Measurements from ENCODE around the gene CPVL. TPM values are rescaled to one million over a fixed set of nuclear protein-coding genes. Genes with fewer than 3 reads are reported as not detected.

The CPVL gene
- total RNA-seq, 2 donors from 2014 or later: 32.4 to 53.3 TPM

DNA sequence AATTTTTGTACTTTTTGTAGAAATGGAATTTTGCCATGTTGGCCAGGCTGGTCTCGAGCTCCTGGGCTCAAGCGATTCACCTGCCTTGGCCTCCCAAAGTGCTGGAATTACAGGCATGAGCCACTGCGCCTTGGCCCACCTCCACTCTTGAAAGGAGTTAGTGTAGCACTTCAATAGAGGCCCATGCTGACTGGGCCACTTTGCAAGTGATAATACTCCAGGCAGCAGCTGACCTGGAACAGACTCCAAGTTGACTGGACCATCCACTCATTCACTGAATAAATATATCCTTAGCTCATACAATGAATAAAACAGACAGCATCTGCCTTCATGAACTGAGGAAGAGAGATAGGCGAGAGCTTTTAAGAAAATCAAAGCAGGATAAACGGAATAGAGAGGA, 14.7 kb downstream of the CPVL start:
- no peak overlapping the region for H3K27ac Mint-ChIP-seq
- H3K4me1 Mint-ChIP-seq: peaks cover 20% of the 10 kb centered on the region
- H3K36me3 ChIP-seq (ENCODE audit: control insufficient read depth, insufficient read depth, low read length): no peaks in the 10 kb centered on the region
- H3K4me1 ChIP-seq (ENCODE audit: control insufficient read depth, insufficient read depth, low read length): no peaks in the 10 kb centered on the region
- H3K9me3 ChIP-seq (ENCODE audit: control insufficient read depth, low read length): no peaks in the 10 kb centered on the region
- peaks cover 8% of the 10 kb centered on the region for H3K27me3 Mint-ChIP-seq (ENCODE audit: insufficient read depth)
- 94 to 100% methylated on average over 2 to 5 of the region's 5 CpGs for WGBS, 2 experiments (ENCODE audit: insufficient coverage in 1 of 2, insufficient read length in 1 of 2)
- peaks cover 9% of the 10 kb centered on the region for H3K9me3 Mint-ChIP-seq
- H3K27me3 ChIP-seq (ENCODE audit: control insufficient read depth, insufficient read depth, low read length, poor library complexity, severe bottlenecking): peaks cover 12% of the 10 kb centered on the region
- no peak overlapping the region for H3K4me3 ChIP-seq (ENCODE audit: low read length)
- H3K9ac ChIP-seq (ENCODE audit: extremely low read depth, low read length, poor library complexity, severe bottlenecking): no peak overlapping the region
- no peak for DNase-seq
- no peaks in the 10 kb centered on the region for H3K36me3 Mint-ChIP-seq (ENCODE audit: low read depth)
- TF ChIP-seq, protein P1, sequence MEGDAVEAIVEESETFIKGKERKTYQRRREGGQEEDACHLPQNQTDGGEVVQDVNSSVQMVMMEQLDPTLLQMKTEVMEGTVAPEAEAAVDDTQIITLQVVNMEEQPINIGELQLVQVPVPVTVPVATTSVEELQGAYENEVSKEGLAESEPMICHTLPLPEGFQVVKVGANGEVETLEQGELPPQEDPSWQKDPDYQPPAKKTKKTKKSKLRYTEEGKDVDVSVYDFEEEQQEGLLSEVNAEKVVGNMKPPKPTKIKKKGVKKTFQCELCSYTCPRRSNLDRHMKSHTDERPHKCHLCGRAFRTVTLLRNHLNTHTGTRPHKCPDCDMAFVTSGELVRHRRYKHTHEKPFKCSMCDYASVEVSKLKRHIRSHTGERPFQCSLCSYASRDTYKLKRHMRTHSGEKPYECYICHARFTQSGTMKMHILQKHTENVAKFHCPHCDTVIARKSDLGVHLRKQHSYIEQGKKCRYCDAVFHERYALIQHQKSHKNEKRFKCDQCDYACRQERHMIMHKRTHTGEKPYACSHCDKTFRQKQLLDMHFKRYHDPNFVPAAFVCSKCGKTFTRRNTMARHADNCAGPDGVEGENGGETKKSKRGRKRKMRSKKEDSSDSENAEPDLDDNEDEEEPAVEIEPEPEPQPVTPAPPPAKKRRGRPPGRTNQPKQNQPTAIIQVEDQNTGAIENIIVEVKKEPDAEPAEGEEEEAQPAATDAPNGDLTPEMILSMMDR (conservative IDR thresholded peaks at IDR 0.05): no peak
- H3K4me3 Mint-ChIP-seq: no peak overlapping the region
- no peak overlapping the region for H3K27ac ChIP-seq (ENCODE audit: low read depth, low read length)

DNA sequence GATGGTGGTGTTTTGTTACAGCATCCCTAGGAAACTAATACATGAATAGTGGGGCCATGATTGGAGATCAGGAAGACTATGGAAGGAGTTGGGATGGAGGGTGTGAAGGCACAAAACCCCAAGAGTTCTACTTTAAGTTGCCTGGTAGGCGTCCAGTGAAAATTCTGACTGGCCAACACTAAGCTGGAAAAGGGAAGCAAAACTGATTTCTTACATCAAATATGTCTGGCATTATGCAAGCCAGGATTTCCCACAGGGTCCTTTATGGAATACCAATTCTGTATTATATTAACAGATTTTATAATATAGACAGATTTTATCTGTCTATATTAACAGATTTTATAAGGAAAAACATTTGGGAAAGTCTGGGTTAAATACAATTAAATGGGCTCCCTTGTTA, 16.2 kb downstream of the CPVL start:
- no peak overlapping the region for H3K27ac Mint-ChIP-seq
- H3K9me3 Mint-ChIP-seq: peaks cover 2% of the 10 kb centered on the region
- TF ChIP-seq, protein P1 (conservative IDR thresholded peaks at IDR 0.05): no peak

DNA sequence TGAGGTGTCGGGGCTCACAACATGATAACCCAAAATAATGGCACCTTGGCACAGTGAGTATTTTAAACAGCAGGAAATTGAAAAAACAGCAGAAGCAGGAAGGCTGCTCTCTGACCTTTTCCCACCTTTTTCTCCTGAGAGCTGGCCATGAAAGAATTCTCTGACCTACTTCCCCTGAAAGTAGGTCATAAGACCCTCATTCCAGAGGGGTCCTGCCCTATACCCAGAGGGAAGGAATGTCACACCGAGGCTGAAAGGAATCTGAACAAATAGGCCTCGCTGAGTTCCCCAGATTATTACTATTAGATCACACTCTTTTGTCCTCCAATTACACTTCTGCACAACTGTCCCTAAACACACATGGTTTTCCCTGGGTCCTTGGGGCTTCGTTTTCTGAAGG, 18.8 kb downstream of the CPVL start:
- Mint-ChIP-seq H3K4me3 (no peak overlapping the region), H3K4me1 (peaks cover 44% of the 10 kb centered on the region), H3K9me3 (no peaks in the 10 kb centered on the region), H3K36me3 (ENCODE audit: low read depth) (no peaks in the 10 kb centered on the region), H3K27me3 (ENCODE audit: insufficient read depth) (peaks cover 7% of the 10 kb centered on the region), H3K27ac (peak overlapping the region; percentile 56)
- Histone ChIP-seq H3K4me3 (ENCODE audit: low read length) (peak overlapping the region; percentile 4), H3K27ac (ENCODE audit: low read depth, low read length) (no peak overlapping the region), H3K9me3 (ENCODE audit: control insufficient read depth, low read length) (no peaks in the 10 kb centered on the region), H3K9ac (ENCODE audit: extremely low read depth, low read length, poor library complexity, severe bottlenecking) (no peak overlapping the region), H3K4me1 (ENCODE audit: control insufficient read depth, insufficient read depth, low read length) (no peaks in the 10 kb centered on the region), H3K36me3 (ENCODE audit: control insufficient read depth, insufficient read depth, low read length) (no peaks in the 10 kb centered on the region), H3K27me3 (ENCODE audit: control insufficient read depth, insufficient read depth, low read length, poor library complexity, severe bottlenecking) (peaks cover 7% of the 10 kb centered on the region)
- WGBS, 2 experiments (ENCODE audit: insufficient coverage in 1 of 2, insufficient read length in 1 of 2): 48 to 54% methylated on average over 4 of the region's 4 CpGs
- DNase-seq: peak; percentile 65
- TF ChIP-seq, protein P1 (conservative IDR thresholded peaks at IDR 0.05): no peak

More for the DNA sequence above, 16.2 kb downstream of the CPVL start:
- no peak overlapping the region for H3K4me3 Mint-ChIP-seq
- H3K36me3 Mint-ChIP-seq (ENCODE audit: low read depth): no peaks in the 10 kb centered on the region
- no peak overlapping the region for H3K4me3 ChIP-seq (ENCODE audit: low read length)
- H3K27ac ChIP-seq (ENCODE audit: low read depth, low read length): no peak overlapping the region
- H3K9ac ChIP-seq (ENCODE audit: extremely low read depth, low read length, poor library complexity, severe bottlenecking): no peak overlapping the region
- no peaks in the 10 kb centered on the region for H3K9me3 ChIP-seq (ENCODE audit: control insufficient read depth, low read length)
- peaks cover 8% of the 10 kb centered on the region for H3K27me3 Mint-ChIP-seq (ENCODE audit: insufficient read depth)
- DNase-seq: no peak
- no peaks in the 10 kb centered on the region for H3K36me3 ChIP-seq (ENCODE audit: control insufficient read depth, insufficient read depth, low read length)
- H3K4me1 Mint-ChIP-seq: peaks cover 30% of the 10 kb centered on the region
- WGBS, 2 experiments (ENCODE audit: insufficient coverage in 1 of 2, insufficient read length in 1 of 2): 90 to 100% methylated on average over 1 of the region's 1 CpG
- no peaks in the 10 kb centered on the region for H3K4me1 ChIP-seq (ENCODE audit: control insufficient read depth, insufficient read depth, low read length)
- peaks cover 12% of the 10 kb centered on the region for H3K27me3 ChIP-seq (ENCODE audit: control insufficient read depth, insufficient read depth, low read length, poor library complexity, severe bottlenecking)
